Mesodermal cell (in vitro differentiated cells): ENCODE data around the gene SRMS.
A peak's percentile ranks its signal among the peaks of the same experiment; 100 is the strongest.

Experiments used
- H3K27ac ChIP-seq: 2 replicates; pipeline ENCODE4 v1.7.0; 2013; ENCODE audit warnings: mild to moderate bottlenecking, low read depth, low read length, moderate library complexity; ENCODE audit not compliant: severe bottlenecking
- H3K36me3 ChIP-seq: 2 replicates; pipeline ENCODE4 v1.7.1; 2013; ENCODE audit warnings: mild to moderate bottlenecking, low read length, moderate library complexity; ENCODE audit not compliant: control insufficient read depth, insufficient read depth
- H3K4me1 ChIP-seq: one replicate; pipeline ENCODE4 v1.7.1; 2013; ENCODE audit warnings: mild to moderate bottlenecking, low read length; ENCODE audit not compliant: insufficient read depth, control insufficient read depth, poor library complexity, severe bottlenecking
- H3K4me3 ChIP-seq: 2 replicates; pipeline ENCODE4 v1.7.0; 2013; ENCODE audit warnings: low read length, control low read depth, mild to moderate bottlenecking; ENCODE audit not compliant: insufficient read depth, poor library complexity, severe bottlenecking; ENCODE audit errors: extremely low read depth
- H3K9me3 ChIP-seq: 2 replicates; pipeline ENCODE4 v1.7.1; 2013; ENCODE audit warnings: mild to moderate bottlenecking, low read length, moderate library complexity; ENCODE audit not compliant: control insufficient read depth
- WGBS, 2 experiments: methylation state at CpG; one replicate each; pipeline ENCODE4 v1.1.5; 2013; ENCODE audit warnings: missing lambda C conversion rate in 2 of 2; ENCODE audit not compliant: insufficient coverage in 2 of 2; 5-methylcytosine and 5-hydroxymethylcytosine counted together

The SRMS gene

GRCh38 chr20:63539441-63540370, 7.8 kb downstream of the SRMS start:
- Histone ChIP-seq H3K9me3 (no peaks in the 10 kb centered on the region), H3K4me3 (no peak overlapping the region), H3K4me1 (peaks cover 8% of the 10 kb centered on the region), H3K36me3 (no peaks in the 10 kb centered on the region), H3K27ac (no peak overlapping the region)
- 93 to 94% methylated on average over 22 to 24 of the region's 29 CpGs for WGBS, 2 experiments

DNA sequence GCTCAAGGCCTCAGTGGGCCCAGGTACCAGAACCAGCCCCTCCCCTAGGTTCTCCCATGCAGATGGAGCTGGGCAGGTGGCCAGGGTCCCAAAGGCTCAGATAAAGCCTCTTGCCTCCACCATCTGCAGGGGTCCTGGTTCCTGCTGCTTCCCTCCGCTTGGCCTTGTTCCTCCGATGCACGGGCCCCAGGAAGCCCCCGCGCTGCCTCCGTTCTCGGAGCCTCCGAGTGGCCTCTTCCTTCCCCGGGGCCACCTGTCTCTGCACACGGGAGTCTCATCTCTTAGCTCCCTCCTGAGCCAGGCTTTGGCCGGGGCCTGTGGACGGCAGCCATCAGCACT, 8.5 kb downstream of the SRMS start:
- 90 to 96% methylated on average over 8 to 12 of the region's 12 CpGs for WGBS, 2 experiments
- Histone ChIP-seq H3K36me3 (no peaks in the 10 kb centered on the region), H3K4me3 (no peak overlapping the region), H3K9me3 (no peaks in the 10 kb centered on the region), H3K4me1 (peaks cover 8% of the 10 kb centered on the region), H3K27ac (no peak overlapping the region)

- Histone ChIP-seq H3K27ac (no peak overlapping the region), H3K9me3 (no peaks in the 10 kb centered on the region), H3K4me3 (peak overlapping the region; percentile 19), H3K36me3 (no peaks in the 10 kb centered on the region), H3K4me1 (peaks cover 8% of the 10 kb centered on the region)
- 80 to 88% methylated on average over 13 of the region's 27 CpGs for WGBS, 2 experiments
Measured at GRCh38 chr20:63538204-63539091, 9.1 kb downstream of the SRMS start.

- peak overlapping the region; percentile 19 for H3K4me3 ChIP-seq
- no peaks in the 10 kb centered on the region for H3K9me3 ChIP-seq
- WGBS, 2 experiments, result 27% methylated on average over 27 to 30 of the region's 34 CpGs
- no peaks in the 10 kb centered on the region for H3K36me3 ChIP-seq
- H3K4me1 ChIP-seq, result peaks cover 8% of the 10 kb centered on the region
- no peak overlapping the region for H3K27ac ChIP-seq
Measured at GRCh38 chr20:63537525-63538203, 9.9 kb downstream of the SRMS start.

- no peak within 1 kb of the TSS for H3K27ac ChIP-seq
Measured at GRCh38 chr20:63536997-63537524, 10.5 kb downstream of the SRMS start, which contains the start of gene PTK6. PTK6 (minus strand) TSS chr20:63537376; CDS start chr20:63537314, 62 bp downstream.

GRCh38 chr20:63536241-63536977, 11.1 kb downstream of the SRMS start:
- no peaks in the 10 kb centered on the region for H3K36me3 ChIP-seq
- WGBS, 2 experiments, result 85 to 89% methylated on average over 34 to 35 of the region's 35 CpGs
- no peak overlapping the region for H3K4me3 ChIP-seq
- H3K4me1 ChIP-seq, result peaks cover 8% of the 10 kb centered on the region
- no peaks in the 10 kb centered on the region for H3K9me3 ChIP-seq
- no peak overlapping the region for H3K27ac ChIP-seq

More at GRCh38 chr20:63536997-63537524, 10.5 kb downstream of the SRMS start, which contains the start of gene PTK6:
- peaks cover 8% of the 10 kb centered on the region for H3K4me1 ChIP-seq
- peak within 1 kb of the TSS; percentile 19 for H3K4me3 ChIP-seq
- H3K36me3 ChIP-seq, result no peaks in the 10 kb centered on the region
- WGBS, 2 experiments, result 92 to 95% methylated on average over 28 of the region's 29 CpGs
- H3K9me3 ChIP-seq, result no peaks in the 10 kb centered on the region

GRCh38 chr20:63534831-63535651, 12.5 kb downstream of the SRMS start:
- Histone ChIP-seq H3K4me1 (peaks cover 4% of the 10 kb centered on the region), H3K27ac (no peak overlapping the region), H3K36me3 (no peaks in the 10 kb centered on the region), H3K4me3 (no peak overlapping the region), H3K9me3 (no peaks in the 10 kb centered on the region)
- 89 to 90% methylated on average over 39 to 48 of the region's 49 CpGs for WGBS, 2 experiments

- Histone ChIP-seq H3K4me1 (peaks cover 2% of the 10 kb centered on the region), H3K9me3 (no peaks in the 10 kb centered on the region), H3K4me3 (no peak overlapping the region), H3K27ac (no peak overlapping the region), H3K36me3 (no peaks in the 10 kb centered on the region)
- WGBS, 2 experiments, result 87 to 90% methylated on average over 10 to 12 of the region's 12 CpGs
Measured at GRCh38 chr20:63534427-63534830, 13.1 kb downstream of the SRMS start.

GRCh38 chr20:63533871-63534393, 13.6 kb downstream of the SRMS start:
- WGBS, 2 experiments, result 91 to 92% methylated on average over 25 to 27 of the region's 28 CpGs
- Histone ChIP-seq H3K27ac (no peak overlapping the region), H3K4me3 (no peak overlapping the region), H3K4me1 (peaks cover 2% of the 10 kb centered on the region), H3K36me3 (no peaks in the 10 kb centered on the region), H3K9me3 (no peaks in the 10 kb centered on the region)
